Astrocyte (in vitro differentiated cells and primary cell): ENCODE measurements around the gene KIF18A. TPM values are rescaled to one million over a fixed set of nuclear protein-coding genes. Genes with fewer than 3 reads are reported as not detected.

Experiments
- DNase-seq: peaks from one replicate; pipeline ENCODE4 v3.0.0-alpha.2; 2010; ENCODE audit warnings: low read depth
- FAIRE-seq: peaks from 2 replicates; lab custom pipeline; 2011; peaks lifted over from hg19 to GRCh38; lab: Jason Lieb, UNC
- H2AFZ ChIP-seq: 2 replicates; pipeline ENCODE4 v1.6.0; 2012; ENCODE audit warnings: low read depth, low read length, inconsistent platforms
- H3K27ac ChIP-seq: 2 replicates; pipeline ENCODE4 v1.5.1; 2011; ENCODE audit warnings: low read depth, low read length, inconsistent platforms
- H3K27me3 ChIP-seq: 2 replicates; pipeline ENCODE4 v1.6.0; 2011; ENCODE audit warnings: low read length, inconsistent platforms; ENCODE audit not compliant: insufficient read depth
- H3K36me3 ChIP-seq: 2 replicates; pipeline ENCODE4 v1.5.1; 2011; ENCODE audit warnings: low read length, inconsistent platforms; ENCODE audit not compliant: insufficient read depth
- H3K4me1 ChIP-seq: 2 replicates; pipeline ENCODE4 v1.5.1; 2011; ENCODE audit warnings: low read length, inconsistent platforms; ENCODE audit not compliant: insufficient read depth
- H3K4me2 ChIP-seq: 2 replicates; pipeline ENCODE4 v1.6.0; 2012; ENCODE audit warnings: low read length, inconsistent platforms
- H3K4me3 ChIP-seq: 2 replicates; pipeline ENCODE4 v1.5.1; 2011; ENCODE audit warnings: low read depth, mild to moderate bottlenecking, low read length, inconsistent platforms; ENCODE audit not compliant: insufficient read depth
- H3K79me2 ChIP-seq: 2 replicates; pipeline ENCODE4 v1.6.0; 2012; ENCODE audit warnings: mild to moderate bottlenecking, low read length, inconsistent platforms; ENCODE audit not compliant: insufficient read depth
- H3K9ac ChIP-seq: 2 replicates; pipeline ENCODE4 v1.6.0; 2012; ENCODE audit warnings: mild to moderate bottlenecking, low read length, inconsistent platforms
- H3K9me3 ChIP-seq: 2 replicates; pipeline ENCODE4 v1.5.1; 2012; ENCODE audit warnings: low read depth, mild to moderate bottlenecking, low read length, inconsistent platforms; ENCODE audit not compliant: insufficient read depth
- H4K20me1 ChIP-seq: 2 replicates; pipeline ENCODE4 v1.6.0; 2012; ENCODE audit warnings: low read length, inconsistent platforms; ENCODE audit not compliant: insufficient read depth
- H3K27ac Mint-ChIP-seq: one replicate; pipeline ENCODE4 v1.8.0; 2021; ENCODE audit warnings: mild to moderate bottlenecking, mixed read lengths; ENCODE audit not compliant: unreplicated experiment
- H3K27me3 Mint-ChIP-seq: one replicate; pipeline ENCODE4 v1.8.0; 2021; ENCODE audit warnings: low read depth, mixed read lengths; ENCODE audit not compliant: unreplicated experiment
- H3K36me3 Mint-ChIP-seq: one replicate; pipeline ENCODE4 v1.8.0; 2021; ENCODE audit warnings: low read depth, mixed read lengths; ENCODE audit not compliant: unreplicated experiment
- H3K4me1 Mint-ChIP-seq: one replicate; pipeline ENCODE4 v1.8.0; 2021; ENCODE audit warnings: low read depth, mixed read lengths; ENCODE audit not compliant: unreplicated experiment
- H3K4me3 Mint-ChIP-seq: one replicate; pipeline ENCODE4 v1.8.0; 2021; ENCODE audit warnings: mild to moderate bottlenecking, moderate library complexity, mixed read lengths; ENCODE audit not compliant: unreplicated experiment
- H3K9me3 Mint-ChIP-seq: one replicate; pipeline ENCODE4 v1.8.0; 2021; ENCODE audit warnings: mild to moderate bottlenecking, mixed read lengths; ENCODE audit not compliant: unreplicated experiment
- CTCF ChIP-seq: IDR thresholded peaks from 2 replicates; pipeline ENCODE4 v1.5.1; 2011; ENCODE audit warnings: low read depth, mild to moderate bottlenecking, inconsistent platforms, low read length, moderate library complexity; ENCODE audit not compliant: insufficient read depth
- EZH2 ChIP-seq: IDR thresholded peaks from 2 replicates; pipeline ENCODE4 v1.6.1; 2012; ENCODE audit warnings: mild to moderate bottlenecking, low read length, inconsistent platforms; ENCODE audit not compliant: insufficient read depth
- total RNA-seq: library from RNA; stranded (reverse); gene quantifications from 2 replicates; pipeline ENCODE4 v1.2.1, GENCODE V29; 2021

Gene KIF18A
- total RNA-seq, 1 donor from 2014 or later: 3.8 TPM

GRCh38 chr11:28146123-28146751 lies 38.3 kb upstream of the KIF18A start:
- H2AFZ ChIP-seq: no peak overlapping the region
- H3K9me3 Mint-ChIP-seq: peaks cover under 1% of the 10 kb centered on the region
- H3K4me1 ChIP-seq: peaks cover 8% of the 10 kb centered on the region
- H3K36me3 Mint-ChIP-seq: peaks cover 3% of the 10 kb centered on the region
- no peaks in the 10 kb centered on the region for H3K36me3 ChIP-seq
- H3K27ac Mint-ChIP-seq: peak overlapping the region; percentile 79
- peaks cover 12% of the 10 kb centered on the region for H3K4me1 Mint-ChIP-seq
- H3K4me2 ChIP-seq: peak overlapping the region; percentile 55
- no peaks in the 10 kb centered on the region for H3K9me3 ChIP-seq
- H3K27ac ChIP-seq: peak overlapping the region; percentile 61
- no peak overlapping the region for H3K4me3 Mint-ChIP-seq
- no peaks in the 10 kb centered on the region for H3K27me3 Mint-ChIP-seq
- FAIRE-seq (peak; percentile 99), DNase-seq (peak; percentile 93)
- no peak for TF ChIP-seq CTCF
- no peak for TF ChIP-seq EZH2
- H3K79me2 ChIP-seq: no peaks in the 10 kb centered on the region
- no peaks in the 10 kb centered on the region for H3K27me3 ChIP-seq
- no peak overlapping the region for H3K9ac ChIP-seq
- no peaks in the 10 kb centered on the region for H4K20me1 ChIP-seq
- H3K4me3 ChIP-seq: no peak overlapping the region

GRCh38 chr11:28144808-28145207 lies 36.9 kb upstream of the KIF18A start:
- no peaks in the 10 kb centered on the region for H4K20me1 ChIP-seq
- peaks cover 13% of the 10 kb centered on the region for H3K9me3 ChIP-seq
- no peaks in the 10 kb centered on the region for H3K36me3 ChIP-seq
- no peak overlapping the region for H3K27ac ChIP-seq
- FAIRE-seq (no peak), DNase-seq (peak; percentile 69)
- no peak overlapping the region for H3K4me3 Mint-ChIP-seq
- peaks cover 11% of the 10 kb centered on the region for H3K36me3 Mint-ChIP-seq
- no peak overlapping the region for H3K9ac ChIP-seq
- H3K4me1 Mint-ChIP-seq: peaks cover 12% of the 10 kb centered on the region
- H3K27me3 ChIP-seq: no peaks in the 10 kb centered on the region
- H3K79me2 ChIP-seq: no peaks in the 10 kb centered on the region
- peaks cover 8% of the 10 kb centered on the region for H3K4me1 ChIP-seq
- H3K27me3 Mint-ChIP-seq: no peaks in the 10 kb centered on the region
- TF ChIP-seq CTCF (no peak), EZH2 (no peak)
- H3K4me3 ChIP-seq: no peak overlapping the region
- H2AFZ ChIP-seq: no peak overlapping the region
- H3K9me3 Mint-ChIP-seq: peaks cover 7% of the 10 kb centered on the region
- H3K27ac Mint-ChIP-seq: peak overlapping the region; percentile 66
- no peak overlapping the region for H3K4me2 ChIP-seq

- TF ChIP-seq EZH2 (no peak), CTCF (no peak)
- DNase-seq: no peak
- Mint-ChIP-seq H3K27ac (no peak overlapping the region), H3K4me3 (no peak overlapping the region), H3K36me3 (peaks cover 28% of the 10 kb centered on the region), H3K4me1 (peaks cover 10% of the 10 kb centered on the region), H3K27me3 (no peaks in the 10 kb centered on the region), H3K9me3 (peaks cover 17% of the 10 kb centered on the region)
- no peaks in the 10 kb centered on the region for H3K27me3 ChIP-seq
- peaks cover 24% of the 10 kb centered on the region for H3K9me3 ChIP-seq
- no peak overlapping the region for H2AFZ ChIP-seq
- peaks cover 8% of the 10 kb centered on the region for H3K4me1 ChIP-seq
- no peak overlapping the region for H3K4me2 ChIP-seq
- H3K4me3 ChIP-seq: no peak overlapping the region
- H4K20me1 ChIP-seq: no peaks in the 10 kb centered on the region
- no peaks in the 10 kb centered on the region for H3K79me2 ChIP-seq
- no peak for FAIRE-seq
- no peak overlapping the region for H3K27ac ChIP-seq
- H3K36me3 ChIP-seq: no peaks in the 10 kb centered on the region
- H3K9ac ChIP-seq: no peak overlapping the region
Measured at GRCh38 chr11:28142724-28143123, 34.8 kb upstream of the KIF18A start.
